GM10847 (cell line): ENCODE data around the gene FBXO8.

Source experiments
- POLR2A ChIP-seq: IDR thresholded peaks from 2 replicates; pipeline ENCODE4 v1.6.1; 2011; ENCODE audit not compliant: insufficient read length; ENCODE audit errors: extremely low read depth

The FBXO8 gene

DNA sequence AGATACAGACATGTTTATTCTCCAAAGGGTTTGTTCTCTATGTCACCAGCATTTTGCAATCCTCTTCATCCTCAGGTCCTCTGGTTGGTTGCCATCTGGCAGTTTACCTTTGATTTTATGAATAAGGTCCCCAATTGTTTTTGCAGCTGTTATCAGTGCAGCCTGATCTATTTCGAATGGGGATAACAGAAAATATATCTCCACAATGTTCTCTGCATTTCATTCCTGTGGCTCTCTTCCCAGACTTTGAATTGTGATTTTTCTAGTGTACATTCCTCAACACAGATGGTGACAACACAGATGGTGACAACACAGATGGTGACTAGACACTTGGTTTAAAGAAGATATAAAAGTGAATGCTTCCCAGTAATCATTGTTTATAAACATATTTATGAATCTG is 74.1 kb downstream of the FBXO8 start:
- TF ChIP-seq POLR2A: no peak

- TF ChIP-seq POLR2A: no peak
These were observed 76.1 kb downstream of the FBXO8 start for GRCh38 chr4:174207367-174207766.

- TF ChIP-seq POLR2A: no peak
These were observed 79.2 kb downstream of the FBXO8 start for GRCh38 chr4:174204164-174204831.

- no peak for TF ChIP-seq POLR2A
These were observed 81.6 kb downstream of the FBXO8 start for GRCh38 chr4:174201871-174202270.

GRCh38 chr4:174199735-174200134 is 83.7 kb downstream of the FBXO8 start:
- no peak for TF ChIP-seq POLR2A

DNA sequence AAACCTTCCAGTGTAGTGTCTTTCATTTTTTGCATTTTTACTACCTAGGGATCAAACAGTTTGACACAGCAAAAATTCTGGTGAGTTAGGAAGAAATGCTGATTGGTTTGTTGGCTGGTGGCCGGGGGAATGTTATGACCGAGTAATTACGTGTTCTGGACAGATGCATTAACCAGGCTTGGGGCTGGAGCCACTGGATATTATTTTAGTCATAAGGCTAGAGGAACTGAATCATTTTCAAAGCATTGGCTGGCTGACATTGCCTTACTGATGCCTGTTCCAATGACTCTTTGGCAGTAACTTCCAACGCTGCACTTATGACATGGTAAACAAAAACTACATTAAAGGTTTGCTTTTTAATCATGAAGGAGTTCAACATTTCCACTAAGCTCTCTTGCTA is 84.6 kb downstream of the FBXO8 start:
- no peak for TF ChIP-seq POLR2A

DNA sequence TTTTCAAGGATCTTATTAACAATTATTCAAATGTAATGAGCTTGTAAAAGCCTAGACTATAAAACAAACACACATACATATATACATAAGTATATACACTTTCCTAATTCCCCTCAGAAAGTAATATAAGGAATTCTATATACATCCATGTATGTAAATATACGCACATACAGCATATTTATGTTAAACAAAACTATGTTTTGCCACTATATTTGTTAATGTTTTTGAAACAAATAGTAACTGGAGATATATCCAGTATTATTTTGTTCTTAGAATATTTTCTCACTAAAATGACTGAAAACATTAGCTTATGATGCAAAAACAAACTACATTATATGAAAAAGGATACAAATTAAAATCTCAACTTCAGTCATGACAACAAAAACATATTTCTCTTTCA is 85.1 kb downstream of the FBXO8 start:
- TF ChIP-seq POLR2A: no peak

DNA sequence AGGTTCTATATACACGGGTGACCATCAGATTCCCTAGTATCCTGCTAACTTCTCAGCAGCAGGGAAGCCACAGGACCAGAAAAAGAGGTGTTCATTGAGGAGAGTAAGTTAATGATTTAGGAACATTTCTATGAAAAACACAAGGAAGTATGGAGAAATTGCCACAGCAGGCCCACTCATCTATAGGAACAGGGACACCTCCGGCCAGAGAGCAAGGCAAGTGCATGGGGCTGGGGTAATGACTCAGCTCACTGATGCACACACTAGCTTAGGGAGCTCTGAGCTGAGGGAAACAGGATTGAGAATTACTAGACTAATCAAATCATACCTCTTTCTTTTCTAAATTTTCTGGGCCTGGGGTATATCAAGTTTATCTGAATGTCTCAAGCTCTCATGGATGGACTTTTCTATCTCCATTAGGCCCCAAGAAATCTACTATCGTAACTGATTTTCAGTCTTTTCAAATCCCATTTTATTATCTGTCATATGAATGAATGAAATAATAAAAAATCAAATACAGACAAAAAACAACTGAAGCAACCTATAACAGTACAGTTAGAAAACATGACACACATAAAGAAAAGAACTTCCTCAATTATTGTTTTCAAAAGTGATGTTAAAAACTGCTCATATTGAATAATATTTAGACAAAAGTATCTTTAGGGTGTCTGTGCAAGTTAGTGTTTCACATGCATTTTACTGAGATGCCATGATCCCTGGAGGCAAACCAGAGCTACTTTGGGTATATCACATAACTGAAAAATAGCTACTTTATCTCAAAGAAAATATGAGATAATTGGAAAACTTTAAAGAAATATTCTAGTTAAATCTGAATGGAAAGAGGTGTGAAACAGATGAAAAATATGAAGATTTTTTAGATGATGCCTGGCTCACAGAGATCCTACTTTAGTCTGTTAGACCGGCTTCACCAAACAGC is 89.8 kb downstream of the FBXO8 start:
- no peak for TF ChIP-seq POLR2A

DNA sequence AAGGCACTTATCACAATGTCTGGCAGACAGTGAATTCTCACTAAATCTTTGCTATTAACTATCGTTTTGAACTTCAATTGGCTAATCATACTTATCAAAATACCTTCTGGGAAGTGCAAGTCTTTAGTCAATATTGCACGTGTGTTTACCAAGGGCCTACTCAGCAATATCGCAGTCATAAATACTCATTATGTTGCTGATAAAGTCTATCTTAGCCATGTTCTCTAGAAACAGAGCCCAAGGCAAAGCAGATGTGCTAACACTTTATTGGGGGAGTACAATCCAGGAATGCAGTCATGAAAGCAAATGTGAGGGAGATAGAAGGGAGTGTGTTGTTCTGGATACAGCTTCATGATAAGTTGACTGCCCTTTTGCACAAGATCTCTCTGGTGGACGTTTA is 90.5 kb downstream of the FBXO8 start:
- TF ChIP-seq POLR2A: no peak

DNA sequence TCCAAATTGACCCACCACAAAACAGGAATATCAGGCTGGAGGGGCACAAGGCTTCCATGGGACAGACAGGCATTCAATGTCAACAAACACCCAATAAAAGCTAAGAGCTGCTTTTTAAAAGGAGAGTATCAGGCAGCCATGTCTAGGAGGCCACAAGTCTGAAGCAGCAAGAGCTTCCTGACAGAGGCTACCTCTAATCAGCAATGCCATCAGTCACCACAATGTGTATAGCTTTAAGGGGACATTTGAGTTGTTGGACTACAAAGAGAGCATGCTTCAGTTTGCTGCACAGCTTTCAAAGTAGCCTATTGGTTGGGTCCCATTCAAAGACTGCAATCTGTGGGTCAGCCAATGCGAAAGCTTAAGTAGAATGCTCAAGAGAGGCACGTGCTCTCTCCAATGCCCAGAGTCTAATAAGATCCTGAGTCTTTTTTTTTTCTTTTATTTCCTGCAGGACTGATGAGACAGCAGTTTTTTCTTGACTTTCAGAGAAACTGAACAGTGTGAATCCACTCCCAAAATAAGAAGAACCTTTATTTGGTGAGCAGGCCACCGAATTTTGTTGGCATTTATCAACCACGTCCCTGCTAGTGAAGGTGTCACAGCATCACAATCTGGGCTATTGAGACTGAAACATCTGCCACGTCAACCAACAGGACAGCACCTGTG is 92.5 kb downstream of the FBXO8 start:
- no peak for TF ChIP-seq POLR2A

DNA sequence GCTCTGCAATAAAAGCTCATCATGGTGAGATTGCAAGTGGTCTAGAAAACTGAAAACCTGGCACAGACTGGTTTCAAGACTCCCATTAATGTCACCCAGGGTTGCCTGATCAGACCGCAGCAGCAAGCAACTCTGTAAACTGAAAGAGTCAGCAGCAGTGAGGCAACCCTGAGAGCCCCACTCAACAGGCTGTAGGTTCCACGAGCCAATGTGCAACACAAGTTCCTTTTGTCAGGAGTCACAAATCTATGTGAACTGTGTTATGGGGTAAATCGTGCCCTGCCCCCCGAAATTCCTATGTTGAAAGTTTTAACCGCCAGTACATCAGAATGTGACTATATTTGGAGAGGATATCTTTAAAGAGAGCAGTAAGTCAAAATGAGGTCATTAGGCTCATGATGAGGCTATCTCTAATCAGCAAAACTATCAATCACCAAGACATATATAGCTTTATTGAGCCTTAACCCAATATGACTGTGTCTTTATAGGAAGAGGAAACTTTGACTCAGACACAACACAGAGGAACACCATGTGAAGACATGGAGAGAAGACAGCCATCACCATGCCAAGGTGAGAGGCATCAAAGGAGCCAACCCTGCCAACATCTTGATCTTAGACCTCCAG is 94.0 kb downstream of the FBXO8 start:
- TF ChIP-seq POLR2A: no peak
